Measurements from ENCODE around the gene AKAP10. TPM values are rescaled to one million over a fixed set of nuclear protein-coding genes. Genes with fewer than 3 reads are reported as not detected.
A peak's percentile ranks its signal among the peaks of the same experiment; 100 is the strongest.

AKAP10 gene
- total and polyA plus RNA-seq, 2 of the 4 experiments (the other 2 are of a cell fraction) = 12.7 to 18.6 TPM

GRCh38 chr17:20009052-20009301 is 31.3 kb upstream of the AKAP10 start:
- no peak overlapping the region; the same call in 1 of the 2 replicates for H2BK20ac ChIP-seq (ENCODE audit: low read depth, low read length)
- no peaks in the 10 kb centered on the region for H3K9me3 ChIP-seq (ENCODE audit: control insufficient read depth, insufficient read depth, low read length)
- peak overlapping the region in 1 of 2 experiments; percentile 80; a peak in 1 of 4 replicates for H4K8ac ChIP-seq (ENCODE audit: low read depth in 2 of 2, low read length in 2 of 2)
- H2AK9ac ChIP-seq (replicated peaks; ENCODE audit: low read depth, low read length, poor library complexity) = peak overlapping the region; percentile 66
- DNase-seq (no peak), ATAC-seq (ENCODE audit: low read depth) (peak; percentile 48; the same call in 1 of the 2 replicates)
- H3K9me1 ChIP-seq (ENCODE audit: insufficient read depth, low read length) = no peaks in the 10 kb centered on the region
- 0 out of 2 replicates have a peak overlapping the region, but pooled peaks have one; percentile 31 for H3K23ac ChIP-seq (ENCODE audit: low read depth, low read length)
- 0 out of 2 replicates have a peak, but pooled peaks have one; percentile 14 for TF ChIP-seq MAZ (IDR thresholded peaks at IDR 0.05; ENCODE audit: borderline replicate concordance, low read depth, low read length)
- no peak for TF ChIP-seq RCOR1 (IDR thresholded peaks at IDR 0.05; ENCODE audit: insufficient replicate concordance, low read length)
- H2AFZ ChIP-seq (replicated peaks; ENCODE audit: low read length, poor library complexity) = peak overlapping the region; percentile 100
- intact Hi-C loops (cut with micrococcal nuclease) (loop anchor here (5.0 kb wide), 1 partner anchor 93 kb away; no protein-coding TSS in a partner anchor), dilution Hi-C loops (cut with HindIII; ENCODE audit: low sequenced_read_pairs, unreplicated experiment) (no loop called here), in situ Hi-C loops (cut with MboI; ENCODE audit: low sequenced_read_pairs) (no loop called here)
- peaks cover 36% of the 10 kb centered on the region for H3K27me3 ChIP-seq (ENCODE audit: control insufficient read depth, insufficient read depth, low read length)
- H2BK120ac ChIP-seq (ENCODE audit: low read depth, low read length) = peak overlapping the region; percentile 44; the same call in 1 of the 2 replicates
- no peak overlapping the region for H2AK5ac ChIP-seq (ENCODE audit: low read depth, low read length)
- ChIA-PET POLR2A (ENCODE audit: unreplicated experiment) (interaction anchor here (0.7 kb wide), 1 partner anchor 57 kb away, joined by 3 read pairs; no protein-coding TSS in a partner anchor), CTCF (interaction anchor here (0.7 to 1.2 kb wide), 9 partner anchors 13 to 214 kb away, joined by 3 to 7 read pairs (median 4); partner anchors contain the start of gene ULK2)
- peak overlapping the region; percentile 60; the same call in 1 of the 2 replicates for H3K4ac ChIP-seq (ENCODE audit: low read depth, low read length)
- H2BK5ac ChIP-seq (ENCODE audit: low read depth, low read length, poor library complexity, severe bottlenecking) = no peak overlapping the region
- H3K14ac ChIP-seq (replicated peaks; ENCODE audit: low read depth, low read length) = peak overlapping the region; percentile 88; the same call in 1 of the 2 replicates
- H3K27ac ChIP-seq (ENCODE audit: insufficient read depth, low read length) = no peak overlapping the region
- no peaks in the 10 kb centered on the region for H3K4me1 ChIP-seq (ENCODE audit: control insufficient read depth, insufficient read depth, low read length)
- H3K18ac ChIP-seq (ENCODE audit: low read depth, low read length) = no peak overlapping the region
- no peaks in the 10 kb centered on the region for H3K79me1 ChIP-seq (ENCODE audit: low read depth in 1 of 2, low read length in 2 of 2)
- peak overlapping the region; percentile 39; the same call in 1 of the 2 replicates for H4K91ac ChIP-seq (ENCODE audit: insufficient read depth, low read depth, low read length)
- no peak overlapping the region for H4K5ac ChIP-seq (ENCODE audit: low read depth, low read length)
- peak overlapping the region; percentile 31 for H3K9ac ChIP-seq (ENCODE audit: low read depth, low read length)
- peak overlapping the region; percentile 51 for H3K4me3 ChIP-seq (ENCODE audit: insufficient read depth, low read depth, low read length)
- H3K56ac ChIP-seq (ENCODE audit: extremely low read depth, insufficient read depth, low read length) = 0 out of 2 replicates have a peak overlapping the region, but pooled peaks have one; percentile 20
- no peaks in the 10 kb centered on the region for H3K36me3 ChIP-seq (ENCODE audit: control insufficient read depth, insufficient read depth, low read length)
- no peaks in the 10 kb centered on the region for H4K20me1 ChIP-seq (ENCODE audit: insufficient read depth, low read length)
- WGBS, 2 experiments (ENCODE audit: extremely low coverage in 2 of 2, insufficient read length in 1 of 2) = 0% methylated on average over 6 of the region's 18 CpGs; no CpG with 5 or more reads in 1 of the 2 experiments
- H3K4me2 ChIP-seq (ENCODE audit: low read depth, low read length) = peak overlapping the region; percentile 92
- no TSS peak for BruUV-seq (replicated peaks)
- H2BK15ac ChIP-seq (ENCODE audit: low read depth, low read length) = 0 out of 3 replicates have a peak overlapping the region, but pooled peaks have one; percentile 28
